B cell (primary cell): ENCODE data around the gene F2R. TPM values are rescaled to one million over a fixed set of nuclear protein-coding genes. Genes with fewer than 3 reads are reported as not detected.

ENCODE experiments used
- ATAC-seq: fragments of 200-7000 bp; cut with Tn5 transposase; one replicate; pipeline ENCODE4 v1.10.0; 2021; ENCODE audit warnings: low read depth, mild to moderate bottlenecking, moderate number of reproducible peaks, moderate library complexity
- CTCF ChIA-PET: fragments of 350-600 bp; sonication (Branson Sonifier 250); formaldehyde crosslinking; loops from one replicate; lab custom pipeline; 2021; ENCODE audit warnings: antibody characterized with exemption, inconsistent platforms; lab: Charles Lee
- POLR2A ChIA-PET: fragments of 350-600 bp; sonication (Branson Sonifier 250); formaldehyde crosslinking; loops from one replicate; lab custom pipeline; 2021; ENCODE audit warnings: antibody characterized with exemption; lab: Charles Lee
- DNase-seq: peaks from one replicate; pipeline ENCODE4 v3.0.0; 2013
- H2AFZ ChIP-seq: 2 replicates; pipeline ENCODE4 v1.6.1; 2012; ENCODE audit warnings: mild to moderate bottlenecking, low read depth, low read length; ENCODE audit not compliant: insufficient read depth, poor library complexity, severe bottlenecking
- H3K27ac ChIP-seq, 2 donors: 1 replicate in 1 of 2; 2 replicates in 1 of 2; pipeline ENCODE4 v1.5.1; 2012 to 2013; ENCODE audit warnings: low read length in 2 of 2, mild to moderate bottlenecking in 2 of 2, moderate library complexity in 1 of 2
- H3K27me3 ChIP-seq, 4 experiments: fragments of 200-600 bp in 1 of 4; sonication (generic) in 1 of 4; replicated peaks in 1 of 4; 1 replicate in 2 of 4; 2 replicates in 2 of 4; pipeline versions ENCODE4 v1.6.1 to v1.7.0; 2013 to 2016; ENCODE audit warnings: low read length in 3 of 4, mild to moderate bottlenecking in 2 of 4, mixed read lengths in 1 of 4, moderate library complexity in 1 of 4; ENCODE audit not compliant: insufficient read depth in 4 of 4, control insufficient read depth in 3 of 4; ENCODE audit errors: control extremely low read depth in 1 of 4
- H3K36me3 ChIP-seq, 2 experiments: replicated peaks in 1 of 2; 1 replicate in 1 of 2; 2 replicates in 1 of 2; pipeline versions ENCODE4 v1.6.1 to v1.7.1; 2013; ENCODE audit warnings: low read length in 1 of 2; ENCODE audit not compliant: insufficient read depth in 2 of 2, control insufficient read depth in 1 of 2; ENCODE audit errors: control extremely low read depth in 1 of 2, extremely low read depth in 1 of 2
- H3K4me1 ChIP-seq, 2 donors: fragments of 200-600 bp in 1 of 2; sonication (generic) in 1 of 2; 1 replicate in 1 of 2; 2 replicates in 1 of 2; pipeline versions ENCODE4 v1.5.1 to v1.6.1; 2013 to 2017; ENCODE audit warnings: low read length in 2 of 2; ENCODE audit not compliant: control insufficient read depth in 2 of 2, insufficient read depth in 2 of 2
- H3K4me2 ChIP-seq: replicated peaks from 2 replicates; pipeline ENCODE3; 2012; ENCODE audit warnings: mild to moderate bottlenecking, low read depth, low read length; ENCODE audit not compliant: poor library complexity, severe bottlenecking
- H3K4me3 ChIP-seq, 5 experiments: fragments of 200-600 bp in 1 of 5; sonication (generic) in 1 of 5; 1 replicate in 3 of 5; 2 replicates in 2 of 5; pipeline versions ENCODE4 v1.5.1 to v1.7.0; 2011 to 2016; ENCODE audit warnings: low read length in 4 of 5, mild to moderate bottlenecking in 4 of 5, low read depth in 2 of 5, control low read depth in 1 of 5, moderate library complexity in 1 of 5; ENCODE audit not compliant: insufficient read depth in 1 of 5; ENCODE audit errors: control extremely low read depth in 1 of 5, extremely low read depth in 1 of 5
- H3K79me2 ChIP-seq: fragments of 200-600 bp; sonication (generic); one replicate; pipeline ENCODE4 v1.6.0; 2016; ENCODE audit warnings: low read length; ENCODE audit not compliant: control insufficient read depth, insufficient read depth
- H3K9ac ChIP-seq: fragments of 200-600 bp; sonication (generic); 2 replicates; pipeline ENCODE4 v1.6.1; 2017; ENCODE audit warnings: mild to moderate bottlenecking, low read length, moderate library complexity
- H3K9me3 ChIP-seq, 3 donors: one replicate each; pipeline versions ENCODE4 v1.6.1 to v1.7.1; 2013; ENCODE audit warnings: low read length in 2 of 3; ENCODE audit not compliant: control insufficient read depth in 2 of 3, insufficient read depth in 1 of 3; ENCODE audit errors: control extremely low read depth in 1 of 3
- H4K20me1 ChIP-seq: 2 replicates; pipeline ENCODE4 v1.6.0; 2012; ENCODE audit warnings: mild to moderate bottlenecking, low read length; ENCODE audit not compliant: insufficient read depth, control insufficient read depth, poor library complexity, severe bottlenecking
- H3K27ac Mint-ChIP-seq: one replicate; pipeline ENCODE4 v1.8.0; 2021; ENCODE audit warnings: mixed read lengths
- H3K27me3 Mint-ChIP-seq: one replicate; pipeline ENCODE4 v1.8.0; 2021; ENCODE audit warnings: mixed read lengths
- H3K4me1 Mint-ChIP-seq: one replicate; pipeline ENCODE4 v1.8.0; 2021; ENCODE audit warnings: mixed read lengths
- H3K4me3 Mint-ChIP-seq: one replicate; pipeline ENCODE4 v1.8.0; 2021; ENCODE audit warnings: mixed read lengths
- H3K9me3 Mint-ChIP-seq: one replicate; pipeline ENCODE4 v1.8.0; 2022; ENCODE audit warnings: mixed read lengths; ENCODE audit not compliant: insufficient read depth
- CTCF ChIP-seq: fragments of 200-600 bp; IDR thresholded peaks from one replicate; pipeline ENCODE4 v1.8.0; 2022; ENCODE audit warnings: antibody characterized with exemption, mild to moderate bottlenecking
- EZH2 ChIP-seq: IDR thresholded peaks from 2 replicates; pipeline ENCODE4 v1.6.1; 2012; ENCODE audit warnings: borderline replicate concordance, low read depth, mild to moderate bottlenecking, moderate library complexity, low read length; ENCODE audit not compliant: insufficient read depth, poor library complexity, severe bottlenecking
- WGBS: methylation state at CpG from one replicate; pipeline ENCODE4 v1.1.5; 2013; ENCODE audit warnings: missing lambda C conversion rate; ENCODE audit not compliant: insufficient coverage; 5-methylcytosine and 5-hydroxymethylcytosine counted together
- intact Hi-C: fragments of 100-400 bp; cut with micrococcal nuclease; formaldehyde crosslinking; loops from one replicate; pipeline ENCODE4 v1.10.0; 2022
- polyA plus RNA-seq: library from polyadenylated mRNA; depleted of rRNA; stranded (reverse); fragments of >200 nt; gene quantifications from 2 replicates; pipeline ENCODE4 v1.2.3, GENCODE V29; 2012
- total RNA-seq, 2 donors: library from RNA; stranded (reverse); fragments of 120-200 nt in 1 of 2; gene quantifications; 1 replicate in 1 of 2; 2 replicates in 1 of 2; pipeline versions ENCODE4 v1.2.3 to v1.2.4, GENCODE V29; 2013 to 2022

The F2R gene
- total and polyA plus RNA-seq, 2 donors (not counting 1 experiment from before 2014, with no cell fraction given): 0.25 to 1.4 TPM

- intact Hi-C loops: loop anchor here (10.0 kb wide), 1 partner anchor 780 kb away; the partner anchor contains the start of gene WDR41
- H3K4me2 ChIP-seq: peak overlapping the region; percentile 88
- CTCF ChIA-PET: interaction anchor here (0.7 to 2.4 kb wide), 2 partner anchors 13 to 60 kb away, joined by 3 to 13 read pairs; no protein-coding TSS in a partner anchor
These were observed 1.0 kb upstream of the F2R start for GRCh38 chr5:76714751-76715485.

More at GRCh38 chr5:76714751-76715485, 1.0 kb upstream of the F2R start:
- Mint-ChIP-seq H3K4me1 (peaks cover 28% of the 10 kb centered on the region), H3K27me3 (peaks cover 49% of the 10 kb centered on the region), H3K27ac (no peak overlapping the region), H3K9me3 (no peaks in the 10 kb centered on the region), H3K4me3 (peak overlapping the region; percentile 88)
- H3K9ac ChIP-seq: peak overlapping the region; percentile 63
- H3K27ac ChIP-seq: no peak overlapping the region
- TF ChIP-seq EZH2: no peak
- TF ChIP-seq CTCF: no peak
- peak overlapping the region; percentile 45 to 76 (median 56) for H3K4me3 ChIP-seq
- no peaks in the 10 kb centered on the region for H3K36me3 ChIP-seq
- DNase-seq (peak; percentile 21), ATAC-seq (no peak)
- POLR2A ChIA-PET: no interaction called here
- peaks cover 23 to 25% of the 10 kb centered on the region in 2 donors for H3K4me1 ChIP-seq
- no peaks in the 10 kb centered on the region for H4K20me1 ChIP-seq
- WGBS: 6% methylated on average over 51 of the region's 52 CpGs
- H3K79me2 ChIP-seq: no peaks in the 10 kb centered on the region
- peaks cover 0 to 9% (median 0%) of the 10 kb centered on the region in 3 donors for H3K9me3 ChIP-seq
- H3K27me3 ChIP-seq: peaks cover 0 to 42% (median 25%) of the 10 kb centered on the region in 4 experiments
- H2AFZ ChIP-seq: peak overlapping the region; percentile 77
